C4-2B (cell line): ENCODE results near the gene MED12.

Source experiments
- H3K27ac ChIP-seq: fragments of 450-650 bp; 2 replicates; pipeline ENCODE4 v1.5.1; 2017
- CTCF ChIP-seq: fragments of 450-650 bp; conservative IDR thresholded peaks from 2 replicates; pipeline ENCODE4 v1.5.1; 2017; ENCODE audit warnings: mild to moderate bottlenecking
- ZFX ChIP-seq: fragments of 450-650 bp; IDR thresholded peaks from 2 replicates; pipeline ENCODE4 v1.6.1; 2017

The MED12 gene

GRCh38 chrX:71164071-71164470 lies 45.7 kb downstream of the MED12 start:
- H3K27ac ChIP-seq, result no peak overlapping the region
- no peak for TF ChIP-seq ZFX
- TF ChIP-seq CTCF, result no peak

GRCh38 chrX:71166461-71166860 lies 48.1 kb downstream of the MED12 start:
- no peak overlapping the region for H3K27ac ChIP-seq
- TF ChIP-seq ZFX, result no peak
- TF ChIP-seq CTCF, result no peak

- H3K27ac ChIP-seq, result no peak overlapping the region
- TF ChIP-seq CTCF (no peak), ZFX (no peak)
Measured at GRCh38 chrX:71167031-71167781, 48.8 kb downstream of the MED12 start.

GRCh38 chrX:71168134-71168533 lies 49.7 kb downstream of the MED12 start:
- no peak overlapping the region for H3K27ac ChIP-seq
- TF ChIP-seq ZFX, result no peak
- no peak for TF ChIP-seq CTCF

GRCh38 chrX:71169586-71169985 lies 51.2 kb downstream of the MED12 start:
- H3K27ac ChIP-seq, result no peak overlapping the region
- no peak for TF ChIP-seq ZFX
- TF ChIP-seq CTCF, result no peak

- TF ChIP-seq CTCF (no peak), ZFX (no peak)
- no peak overlapping the region for H3K27ac ChIP-seq
Measured at GRCh38 chrX:71170660-71171059, 52.3 kb downstream of the MED12 start.

- H3K27ac ChIP-seq, result no peak overlapping the region
- no peak for TF ChIP-seq CTCF
- no peak for TF ChIP-seq ZFX
Measured at GRCh38 chrX:71171110-71171801, 52.9 kb downstream of the MED12 start.
